Common myeloid progenitor, CD34-positive (primary cell): ENCODE results near the gene FZD10. TPM values are rescaled to one million over a fixed set of nuclear protein-coding genes. Genes with fewer than 3 reads are reported as not detected.

Experiments used
- CTCF ChIA-PET: fragments of 350-600 bp; sonication (Branson Sonifier 250); formaldehyde crosslinking; loops from one replicate; lab custom pipeline; 2021; ENCODE audit warnings: antibody characterized with exemption; lab: Charles Lee
- POLR2A ChIA-PET: fragments of 350-600 bp; sonication (Branson Sonifier 250); formaldehyde crosslinking; loops from one replicate; lab custom pipeline; 2021; ENCODE audit warnings: antibody characterized with exemption; lab: Charles Lee
- DNase-seq, 3 donors: peaks; one replicate each; pipeline versions ENCODE4 v3.0.0 to v3.0.0-alpha.2; 2013
- H3K27ac ChIP-seq, 2 experiments: 1 replicate in 1 of 2; 2 replicates in 1 of 2; pipeline ENCODE4 v1.7.0; 2013; ENCODE audit warnings: inconsistent platforms in 2 of 2, low read length in 2 of 2, mild to moderate bottlenecking in 2 of 2, low read depth in 1 of 2, moderate library complexity in 1 of 2; ENCODE audit not compliant: severe bottlenecking in 2 of 2, insufficient read depth in 1 of 2, poor library complexity in 1 of 2
- H3K27me3 ChIP-seq, 5 experiments: replicated peaks in 2 of 5; 1 replicate in 3 of 5; 2 replicates in 2 of 5; pipeline versions ENCODE4 v1.6.1 to v1.7.0; 2013; ENCODE audit warnings: low read length in 4 of 5, mild to moderate bottlenecking in 2 of 5, moderate library complexity in 2 of 5, inconsistent platforms in 1 of 5; ENCODE audit not compliant: insufficient read depth in 5 of 5, control insufficient read depth in 4 of 5
- H3K36me3 ChIP-seq, 4 experiments: 1 replicate in 2 of 4; 2 replicates in 2 of 4; pipeline versions ENCODE4 v1.6.1 to v1.7.0; 2013; ENCODE audit warnings: low read length in 3 of 4, control low read depth in 1 of 4, mild to moderate bottlenecking in 1 of 4; ENCODE audit not compliant: control insufficient read depth in 4 of 4, insufficient read depth in 4 of 4
- H3K4me1 ChIP-seq, 4 experiments: 1 replicate in 3 of 4; 2 replicates in 1 of 4; pipeline versions ENCODE4 v1.6.1 to v1.7.1; 2013; ENCODE audit warnings: low read length in 3 of 4, mild to moderate bottlenecking in 3 of 4, control low read depth in 1 of 4, inconsistent platforms in 1 of 4, moderate library complexity in 1 of 4; ENCODE audit not compliant: control insufficient read depth in 4 of 4, insufficient read depth in 4 of 4; ENCODE audit errors: control extremely low read depth in 1 of 4
- H3K4me3 ChIP-seq, 7 experiments: 1 replicate in 4 of 7; 2 replicates in 3 of 7; pipeline versions ENCODE4 v1.5.1 to v1.7.0; 2013; ENCODE audit warnings: mild to moderate bottlenecking in 7 of 7, low read length in 6 of 7, moderate library complexity in 6 of 7, inconsistent platforms in 2 of 7, low read depth in 2 of 7, control low read depth in 1 of 7; ENCODE audit not compliant: insufficient read depth in 4 of 7, control insufficient read depth in 1 of 7; ENCODE audit errors: extremely low read depth in 1 of 7
- H3K9me3 ChIP-seq, 5 experiments: 1 replicate in 4 of 5; 2 replicates in 1 of 5; pipeline versions ENCODE4 v1.6.1 to v1.7.1; 2013; ENCODE audit warnings: low read length in 4 of 5, mild to moderate bottlenecking in 2 of 5, inconsistent platforms in 1 of 5, low read depth in 1 of 5, moderate library complexity in 1 of 5; ENCODE audit not compliant: control insufficient read depth in 4 of 5, insufficient read depth in 2 of 5; ENCODE audit errors: control extremely low read depth in 1 of 5
- WGBS: methylation state at CpG from one replicate; pipeline ENCODE4 v1.1.5; 2013; ENCODE audit not compliant: insufficient coverage; 5-methylcytosine and 5-hydroxymethylcytosine counted together
- polyA plus RNA-seq: library from polyadenylated mRNA; unstranded; fragments of 120-200 nt; gene quantifications from one replicate; pipeline ENCODE4 v1.2.1, GENCODE V29; 2013

FZD10 gene
- polyA plus RNA-seq, result not detected

GRCh38 chr12:130162267-130162666, at the start of gene FZD10:
Gene FZD10 (plus strand): TSS chr12:130162464. CDS start chr12:130162943, 479 bp downstream.
- peaks cover 18 to 97% (median 59%) of the 10 kb centered on the region in 5 experiments for H3K27me3 ChIP-seq
- H3K4me1 ChIP-seq, result peaks cover 0 to 19% (median 7%) of the 10 kb centered on the region in 4 experiments
- CTCF ChIA-PET, result no interaction called here
- no peak within 1 kb of the TSS for H3K27ac ChIP-seq
- POLR2A ChIA-PET, result no interaction called here
- H3K9me3 ChIP-seq, result peaks cover 0 to 6% (median 0%) of the 10 kb centered on the region in 5 experiments
- WGBS, result under 1% methylated on average over 38 of the region's 51 CpGs
- H3K36me3 ChIP-seq, result no peaks in the 10 kb centered on the region
- peak; percentile 7 to 37 (median 36) for DNase-seq
- H3K4me3 ChIP-seq, result peak within 1 kb of the TSS in 4 of 7 experiments; percentile 42 to 52 (median 50)

GRCh38 chr12:130114952-130115351, 47.3 kb upstream of the FZD10 start:
- peaks cover 0 to 36% (median 7%) of the 10 kb centered on the region in 5 experiments for H3K27me3 ChIP-seq
- POLR2A ChIA-PET, result no interaction called here
- H3K9me3 ChIP-seq, result no peaks in the 10 kb centered on the region
- no peaks in the 10 kb centered on the region for H3K4me1 ChIP-seq
- no peak overlapping the region for H3K4me3 ChIP-seq
- 88% methylated on average over 20 of the region's 20 CpGs for WGBS
- no peaks in the 10 kb centered on the region for H3K36me3 ChIP-seq
- H3K27ac ChIP-seq, result no peak overlapping the region
- CTCF ChIA-PET, result no interaction called here
- no peak for DNase-seq

DNA sequence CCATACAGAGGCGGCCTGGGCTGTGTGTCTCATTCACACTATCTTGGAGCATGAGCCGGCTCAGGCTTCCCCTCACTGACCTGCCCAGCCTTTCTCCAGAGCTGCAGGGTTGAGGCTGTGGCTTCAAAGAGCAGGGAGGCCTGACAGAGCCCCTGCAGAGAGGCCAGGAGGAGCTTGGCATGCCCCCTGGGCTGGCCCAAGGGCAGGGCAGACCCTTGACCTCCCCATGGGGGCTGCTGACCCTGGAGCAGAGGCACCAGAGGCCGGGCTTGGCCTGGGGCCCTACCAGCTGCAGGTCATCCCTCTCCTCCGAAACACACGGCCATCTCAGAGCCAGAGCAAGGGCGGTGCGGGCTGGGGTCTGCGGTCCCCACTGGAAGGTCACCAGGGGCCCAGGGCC, 46.6 kb upstream of the FZD10 start:
- Histone ChIP-seq H3K27ac (no peak overlapping the region), H3K9me3 (no peaks in the 10 kb centered on the region), H3K4me1 (no peaks in the 10 kb centered on the region), H3K27me3 (peaks cover 0 to 39% (median 7%) of the 10 kb centered on the region in 5 experiments), H3K36me3 (no peaks in the 10 kb centered on the region), H3K4me3 (no peak overlapping the region)
- ChIA-PET CTCF (no interaction called here), POLR2A (no interaction called here)
- no peak for DNase-seq
- WGBS, result 97% methylated on average over 8 of the region's 8 CpGs

DNA sequence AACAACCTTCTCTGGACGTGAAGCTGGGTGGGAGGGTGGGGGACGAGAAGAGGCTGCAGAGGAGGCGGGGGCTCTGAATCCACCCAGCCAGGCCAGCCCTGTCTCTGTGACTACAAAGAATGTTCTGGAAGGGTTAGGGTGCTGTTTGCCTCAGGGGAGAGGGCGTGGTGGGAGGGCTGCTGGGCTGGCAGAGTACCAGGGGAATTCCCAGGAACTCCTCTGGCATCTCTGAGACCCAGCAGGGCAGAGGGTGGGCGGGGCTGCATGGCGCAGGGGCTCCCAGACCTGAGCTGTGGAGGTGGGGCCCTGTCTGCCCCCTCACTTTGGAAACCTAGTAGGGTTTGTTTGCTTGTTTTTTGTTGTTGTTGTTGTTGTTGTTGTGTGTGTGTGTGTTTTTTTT, 45.5 kb upstream of the FZD10 start:
- no peak overlapping the region for H3K27ac ChIP-seq
- H3K27me3 ChIP-seq, result peaks cover 0 to 44% (median 4%) of the 10 kb centered on the region in 5 experiments
- ChIA-PET CTCF (no interaction called here), POLR2A (no interaction called here)
- WGBS, result 59% methylated on average over 3 of the region's 6 CpGs
- H3K4me1 ChIP-seq, result no peaks in the 10 kb centered on the region
- H3K9me3 ChIP-seq, result no peaks in the 10 kb centered on the region
- H3K36me3 ChIP-seq, result no peaks in the 10 kb centered on the region
- H3K4me3 ChIP-seq, result no peak overlapping the region
- no peak for DNase-seq

GRCh38 chr12:130117233-130117632, 45.0 kb upstream of the FZD10 start:
- Histone ChIP-seq H3K4me1 (no peaks in the 10 kb centered on the region), H3K4me3 (no peak overlapping the region), H3K36me3 (no peaks in the 10 kb centered on the region), H3K9me3 (no peaks in the 10 kb centered on the region), H3K27me3 (peaks cover 0 to 42% (median 2%) of the 10 kb centered on the region in 5 experiments), H3K27ac (no peak overlapping the region)
- POLR2A ChIA-PET, result no interaction called here
- CTCF ChIA-PET, result interaction anchor here (0.6 kb wide), 1 partner anchor 1164 kb away, joined by 3 read pairs; no protein-coding TSS in a partner anchor
- no peak for DNase-seq
- WGBS, result 82% methylated on average over 7 of the region's 7 CpGs

- Histone ChIP-seq H3K4me3 (no peak overlapping the region), H3K9me3 (no peaks in the 10 kb centered on the region), H3K4me1 (no peaks in the 10 kb centered on the region), H3K27me3 (peaks cover 0 to 45% (median 2%) of the 10 kb centered on the region in 5 experiments), H3K36me3 (no peaks in the 10 kb centered on the region), H3K27ac (no peak overlapping the region)
- no peak for DNase-seq
- ChIA-PET CTCF (interaction anchor here (0.6 kb wide), 1 partner anchor 1164 kb away, joined by 3 read pairs; no protein-coding TSS in a partner anchor), POLR2A (no interaction called here)
- 72% methylated on average over 4 of the region's 5 CpGs for WGBS
Observed at GRCh38 chr12:130117701-130118100, 44.6 kb upstream of the FZD10 start.

- no peaks in the 10 kb centered on the region for H3K4me1 ChIP-seq
- CTCF ChIA-PET, result no interaction called here
- 91% methylated on average over 5 of the region's 6 CpGs for WGBS
Observed at GRCh38 chr12:130118181-130118580, 44.1 kb upstream of the FZD10 start.

More at GRCh38 chr12:130118181-130118580, 44.1 kb upstream of the FZD10 start:
- DNase-seq, result no peak
- H3K27me3 ChIP-seq, result peaks cover 0 to 49% (median 2%) of the 10 kb centered on the region in 5 experiments
- no peak overlapping the region for H3K4me3 ChIP-seq
- no peaks in the 10 kb centered on the region for H3K36me3 ChIP-seq
- H3K27ac ChIP-seq, result no peak overlapping the region
- no peaks in the 10 kb centered on the region for H3K9me3 ChIP-seq
- POLR2A ChIA-PET, result no interaction called here
